Adrenal gland (tissue), 12 donors: Measurements from ENCODE around the gene KIAA0753. TPM values are rescaled to one million over a fixed set of nuclear protein-coding genes. Genes with fewer than 3 reads are reported as not detected.

Experiments used
- DNase-seq, 7 donors: peaks; one replicate each; pipeline ENCODE4 v3.0.0-alpha.2; 2019 to 2020
- H3K27ac ChIP-seq, 5 donors: fragments of 200-600 bp; sonication (generic) in 4 of 5; 1 replicate in 3 of 5; 2 replicates in 2 of 5; pipeline versions ENCODE4 v1.5.1 to v1.8.0; 2016 to 2020; ENCODE audit warnings: mild to moderate bottlenecking in 1 of 5
- H3K27me3 ChIP-seq: fragments of 200-600 bp; 2 replicates; pipeline ENCODE4 v1.8.0; 2021
- H3K36me3 ChIP-seq, 2 donors: fragments of 200-600 bp; replicated peaks in 1 of 2; 1 replicate in 1 of 2; 2 replicates in 1 of 2; pipeline versions ENCODE4 v1.5.1 to v1.8.0; 2018 to 2022
- H3K4me1 ChIP-seq, 2 donors: fragments of 200-600 bp; replicated peaks in 1 of 2; 1 replicate in 1 of 2; 2 replicates in 1 of 2; pipeline versions ENCODE4 v1.5.1 to v1.8.0; 2018 to 2021
- H3K4me3 ChIP-seq, 4 donors: fragments of 200-600 bp; sonication (generic) in 3 of 4; one replicate each; pipeline ENCODE4 v1.5.1; 2016 to 2018
- H3K9me3 ChIP-seq, 3 donors: fragments of 200-600 bp; sonication (generic) in 1 of 3; replicated peaks in 1 of 3; 1 replicate in 2 of 3; 2 replicates in 1 of 3; pipeline versions ENCODE4 v1.5.1 to v1.8.0; 2016 to 2021
- CTCF ChIP-seq, 6 experiments: fragments of 450-650 bp in 4 of 6; fragments of 200-600 bp in 2 of 6; sonication (generic) in 1 of 6; IDR thresholded peaks; 1 replicate in 5 of 6; 2 replicates in 1 of 6; pipeline versions ENCODE4 v1.5.1 to v1.8.0; 2016 to 2021; ENCODE audit warnings: antibody characterized with exemption in 6 of 6, mild to moderate bottlenecking in 2 of 6, moderate library complexity in 1 of 6
- POLR2A ChIP-seq, 2 donors: fragments of 450-650 bp; IDR thresholded peaks; one replicate each; pipeline ENCODE4 v1.6.1; 2017; ENCODE audit warnings: antibody characterized with exemption in 2 of 2, mild to moderate bottlenecking in 2 of 2, moderate library complexity in 1 of 2
- WGBS, 4 donors: extraction: QIAGEN DNeasy Blood & Tissue Kit in 2 of 4; methylation state at CpG; one replicate each; pipeline versions ENCODE4 v1.1.5 to v1.1.7; 2013 to 2017; 5-methylcytosine and 5-hydroxymethylcytosine counted together
- intact Hi-C, 2 donors: fragments of 100-400 bp; cut with DNase I; formaldehyde crosslinking; loops; one replicate each; pipeline versions ENCODE4 v1.14.1 to v1.15.0; 2022 to 2023
- polyA plus RNA-seq, 3 donors: library from polyadenylated mRNA; stranded (reverse); fragments of 200-250 nt in 2 of 3; fragments of 350-450 nt in 1 of 3; fragmentation: Illumina TruSeq in 1 of 3; extraction: RNeasy Lipid Tissue Mini Kit (QIAGEN cat#74804) in 1 of 3; gene quantifications; one replicate each; pipeline ENCODE4 v1.2.3, GENCODE V29; 2013 to 2014
- total RNA-seq, 9 donors: library from RNA; depleted of rRNA in 4 of 9; stranded (reverse); fragments of >200 nt in 4 of 9; fragments of 120-200 nt in 1 of 9; fragmentation: NEBNext Ultra II Directional in 1 of 9; extraction: Animal tissue kit (Norgen Biotek cat#: 25700) in 1 of 9; gene quantifications; one replicate each; pipeline versions ENCODE4 v1.1.0 to v1.2.4, GENCODE V29; 2013 to 2023
- donor health status: healthy with polysubstance abuse.
- donor health status: Bipolar disorder and iron deficiency.
- donor health status: DM: yes; HTN: yes; CAD: no.
- donor health status: DM: no; HTN: no; CAD: no.
- donor health status: DM: no; HTN: no; CAD: no.
- donor health status: DM: yes; HTN: yes; CAD: no.

Gene KIAA0753
- total and polyA plus RNA-seq, 12 donors: 5.1 to 21.8 (median 13.1) TPM

DNA sequence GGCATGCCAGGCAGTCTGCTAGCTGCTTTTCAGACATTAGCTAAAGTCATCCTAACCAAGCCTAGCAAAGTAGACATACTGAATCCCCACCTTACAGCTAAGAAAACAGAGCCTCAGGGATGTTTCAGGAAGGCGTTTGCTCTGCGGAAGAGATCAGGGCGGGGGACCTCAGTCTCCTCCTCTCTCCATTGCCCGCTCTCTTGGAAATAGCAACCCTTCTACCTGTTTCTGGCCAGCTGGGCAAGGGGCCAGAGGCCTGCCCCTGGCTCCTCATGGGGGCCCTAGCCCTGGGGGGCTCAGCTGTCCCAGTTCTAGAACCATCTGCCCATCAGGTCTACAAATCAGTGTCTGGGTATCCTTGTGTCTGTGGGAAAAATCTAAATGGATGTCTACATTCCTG, 98.6 kb downstream of the KIAA0753 start:
- DNase-seq: no peak
- 90 to 98% (median 96%) methylated on average over 4 of the region's 4 CpGs for WGBS, 4 donors
- no peak overlapping the region for H3K27ac ChIP-seq
- no peaks in the 10 kb centered on the region for H3K36me3 ChIP-seq
- TF ChIP-seq CTCF (IDR thresholded peaks at IDR 0.05): no peak
- H3K4me1 ChIP-seq: no peaks in the 10 kb centered on the region
- H3K4me3 ChIP-seq: no peak overlapping the region
- no peaks in the 10 kb centered on the region for H3K27me3 ChIP-seq
- intact Hi-C loops: no loop called here
- no peaks in the 10 kb centered on the region for H3K9me3 ChIP-seq

DNA sequence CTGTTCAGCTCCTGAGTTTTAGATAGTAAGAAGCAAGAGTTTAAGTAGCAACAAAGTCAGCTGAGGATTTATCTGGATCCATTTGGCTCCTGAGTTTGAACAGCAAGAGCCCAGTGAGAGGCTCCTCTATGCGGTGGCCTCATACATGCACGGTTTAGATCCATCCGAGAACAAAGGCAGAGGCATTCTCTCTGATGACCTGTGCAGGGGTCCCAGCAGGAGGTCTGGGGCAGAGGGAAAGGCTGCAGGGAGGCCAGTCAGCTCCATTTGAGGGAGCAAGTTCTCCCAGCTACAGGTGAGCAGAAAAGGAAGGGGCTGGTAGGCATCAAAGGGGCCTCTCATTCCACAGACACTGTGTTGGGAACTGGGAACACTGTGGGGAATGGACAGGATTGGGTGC, 100.6 kb downstream of the KIAA0753 start:
- H3K9me3 ChIP-seq: no peaks in the 10 kb centered on the region
- no peaks in the 10 kb centered on the region for H3K4me1 ChIP-seq
- H3K36me3 ChIP-seq: no peaks in the 10 kb centered on the region
- H3K27me3 ChIP-seq: no peaks in the 10 kb centered on the region
- WGBS, 4 donors: 79 to 87% (median 85%) methylated on average over 3 of the region's 3 CpGs
- no peak overlapping the region for H3K4me3 ChIP-seq
- H3K27ac ChIP-seq: no peak overlapping the region
- no peak for TF ChIP-seq CTCF (IDR thresholded peaks at IDR 0.05)
- TF ChIP-seq POLR2A (IDR thresholded peaks at IDR 0.05): no peak
- no peak for DNase-seq
- intact Hi-C loops: no loop called here

DNA sequence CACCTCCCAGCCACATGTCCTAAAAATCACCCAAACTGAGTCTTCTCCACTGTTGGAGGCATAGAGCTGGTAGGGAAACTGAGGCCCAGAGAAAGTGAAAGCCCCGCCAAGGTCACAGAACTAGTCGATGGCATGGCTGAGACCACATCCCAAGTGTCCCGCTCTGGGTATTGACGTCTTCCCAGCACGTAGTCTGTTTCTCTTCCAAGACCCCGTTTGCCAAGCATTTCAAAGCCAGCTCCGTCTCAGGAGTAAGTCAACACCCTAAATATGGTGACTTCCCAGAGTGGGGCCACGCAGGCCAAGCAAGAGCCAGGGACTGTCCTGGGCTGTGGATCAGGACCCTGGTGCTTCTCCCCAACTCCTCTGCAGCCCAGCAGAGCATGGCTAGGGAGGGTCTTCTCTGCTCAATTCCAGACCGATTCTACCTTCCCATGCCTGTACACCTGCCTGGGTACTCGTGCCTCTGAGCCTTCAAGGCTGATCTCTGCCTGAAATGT, 103.9 kb downstream of the KIAA0753 start:
- H3K36me3 ChIP-seq: no peaks in the 10 kb centered on the region
- no peak overlapping the region for H3K27ac ChIP-seq
- DNase-seq: no peak
- H3K4me3 ChIP-seq: no peak overlapping the region
- 91 to 94% (median 92%) methylated on average over 10 of the region's 10 CpGs for WGBS, 4 donors
- intact Hi-C loops: no loop called here
- H3K27me3 ChIP-seq: no peaks in the 10 kb centered on the region
- H3K4me1 ChIP-seq: no peaks in the 10 kb centered on the region
- TF ChIP-seq CTCF (IDR thresholded peaks at IDR 0.05) (no peak), POLR2A (IDR thresholded peaks at IDR 0.05) (no peak)
- H3K9me3 ChIP-seq: no peaks in the 10 kb centered on the region

- no peaks in the 10 kb centered on the region for H3K27me3 ChIP-seq
- intact Hi-C loops: no loop called here
- H3K27ac ChIP-seq: no peak overlapping the region
- no peaks in the 10 kb centered on the region for H3K4me1 ChIP-seq
- no peaks in the 10 kb centered on the region for H3K9me3 ChIP-seq
- no peak overlapping the region for H3K4me3 ChIP-seq
- no peak for DNase-seq
- no peak for TF ChIP-seq POLR2A (IDR thresholded peaks at IDR 0.05)
- H3K36me3 ChIP-seq: no peaks in the 10 kb centered on the region
- WGBS, 4 donors: 87 to 94% (median 90%) methylated on average over 10 of the region's 10 CpGs
Measured at GRCh38 chr17:6536053-6536452, 104.5 kb downstream of the KIAA0753 start.

- intact Hi-C loops: no loop called here
- TF ChIP-seq POLR2A (IDR thresholded peaks at IDR 0.05) (no peak), CTCF (IDR thresholded peaks at IDR 0.05) (no peak)
- WGBS, 4 donors: 75 to 85% (median 82%) methylated on average over 3 of the region's 3 CpGs
- Histone ChIP-seq H3K4me3 (no peak overlapping the region), H3K4me1 (no peaks in the 10 kb centered on the region), H3K9me3 (no peaks in the 10 kb centered on the region), H3K27ac (no peak overlapping the region), H3K27me3 (no peaks in the 10 kb centered on the region), H3K36me3 (no peaks in the 10 kb centered on the region)
- no peak for DNase-seq
Measured at GRCh38 chr17:6534846-6535514, 105.5 kb downstream of the KIAA0753 start.
